Measurements from ENCODE around the gene SMG6. TPM values are rescaled to one million over a fixed set of nuclear protein-coding genes. Genes with fewer than 3 reads are reported as not detected.

Gene SMG6
- total RNA-seq, 1 experiment from 2014 or later: 25.6 TPM

DNA sequence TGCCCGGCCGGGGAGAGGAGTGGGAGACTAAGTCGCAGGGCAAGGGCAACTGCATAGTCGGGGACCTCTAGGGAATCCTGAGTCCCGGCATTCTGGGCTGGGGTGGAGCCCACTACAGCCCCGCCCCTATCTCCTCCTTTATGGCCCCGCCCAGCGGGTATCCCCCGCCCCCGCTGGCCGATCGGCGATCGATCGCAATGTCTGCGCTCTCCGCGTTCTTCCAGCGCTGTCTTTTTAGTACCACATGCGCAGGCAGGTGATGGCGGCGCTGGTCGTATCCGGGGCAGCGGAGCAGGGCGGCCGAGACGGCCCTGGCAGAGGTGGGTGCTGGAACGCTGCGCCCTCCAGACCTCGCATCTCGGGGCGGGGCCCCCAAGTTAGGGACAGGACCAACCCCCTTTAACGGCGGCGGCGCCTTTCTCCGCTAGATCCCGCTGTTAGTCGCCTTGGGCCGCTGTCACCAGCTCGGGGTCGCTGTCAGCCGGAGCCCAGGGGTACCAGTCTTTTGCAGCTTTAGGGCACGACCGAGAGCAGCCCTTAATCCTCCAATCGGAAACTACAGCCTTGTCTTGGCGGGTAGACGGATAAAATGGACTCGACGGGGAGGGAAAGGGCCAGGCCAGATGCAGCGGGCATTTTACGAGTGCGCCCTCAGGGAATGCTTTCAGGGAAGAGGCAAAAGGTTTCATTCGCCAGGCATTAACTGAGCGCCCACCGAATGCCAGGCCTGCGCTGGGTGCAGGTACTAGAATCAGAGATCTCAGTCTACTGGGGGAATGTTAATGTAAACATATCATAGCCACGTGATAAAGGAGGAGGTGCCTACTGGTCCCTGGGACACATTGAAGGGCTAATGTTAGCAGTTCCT, 273.4 kb downstream of the SMG6 start, which contains the start of gene DPH1 (continued):
- TF ChIP-seq, protein P1, sequence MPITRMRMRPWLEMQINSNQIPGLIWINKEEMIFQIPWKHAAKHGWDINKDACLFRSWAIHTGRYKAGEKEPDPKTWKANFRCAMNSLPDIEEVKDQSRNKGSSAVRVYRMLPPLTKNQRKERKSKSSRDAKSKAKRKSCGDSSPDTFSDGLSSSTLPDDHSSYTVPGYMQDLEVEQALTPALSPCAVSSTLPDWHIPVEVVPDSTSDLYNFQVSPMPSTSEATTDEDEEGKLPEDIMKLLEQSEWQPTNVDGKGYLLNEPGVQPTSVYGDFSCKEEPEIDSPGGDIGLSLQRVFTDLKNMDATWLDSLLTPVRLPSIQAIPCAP (CRISPR knock-in tag; IDR thresholded peaks at IDR 0.05): peak; percentile 64; the same call in 1 of the 2 replicates
- TF ChIP-seq, protein P2, sequence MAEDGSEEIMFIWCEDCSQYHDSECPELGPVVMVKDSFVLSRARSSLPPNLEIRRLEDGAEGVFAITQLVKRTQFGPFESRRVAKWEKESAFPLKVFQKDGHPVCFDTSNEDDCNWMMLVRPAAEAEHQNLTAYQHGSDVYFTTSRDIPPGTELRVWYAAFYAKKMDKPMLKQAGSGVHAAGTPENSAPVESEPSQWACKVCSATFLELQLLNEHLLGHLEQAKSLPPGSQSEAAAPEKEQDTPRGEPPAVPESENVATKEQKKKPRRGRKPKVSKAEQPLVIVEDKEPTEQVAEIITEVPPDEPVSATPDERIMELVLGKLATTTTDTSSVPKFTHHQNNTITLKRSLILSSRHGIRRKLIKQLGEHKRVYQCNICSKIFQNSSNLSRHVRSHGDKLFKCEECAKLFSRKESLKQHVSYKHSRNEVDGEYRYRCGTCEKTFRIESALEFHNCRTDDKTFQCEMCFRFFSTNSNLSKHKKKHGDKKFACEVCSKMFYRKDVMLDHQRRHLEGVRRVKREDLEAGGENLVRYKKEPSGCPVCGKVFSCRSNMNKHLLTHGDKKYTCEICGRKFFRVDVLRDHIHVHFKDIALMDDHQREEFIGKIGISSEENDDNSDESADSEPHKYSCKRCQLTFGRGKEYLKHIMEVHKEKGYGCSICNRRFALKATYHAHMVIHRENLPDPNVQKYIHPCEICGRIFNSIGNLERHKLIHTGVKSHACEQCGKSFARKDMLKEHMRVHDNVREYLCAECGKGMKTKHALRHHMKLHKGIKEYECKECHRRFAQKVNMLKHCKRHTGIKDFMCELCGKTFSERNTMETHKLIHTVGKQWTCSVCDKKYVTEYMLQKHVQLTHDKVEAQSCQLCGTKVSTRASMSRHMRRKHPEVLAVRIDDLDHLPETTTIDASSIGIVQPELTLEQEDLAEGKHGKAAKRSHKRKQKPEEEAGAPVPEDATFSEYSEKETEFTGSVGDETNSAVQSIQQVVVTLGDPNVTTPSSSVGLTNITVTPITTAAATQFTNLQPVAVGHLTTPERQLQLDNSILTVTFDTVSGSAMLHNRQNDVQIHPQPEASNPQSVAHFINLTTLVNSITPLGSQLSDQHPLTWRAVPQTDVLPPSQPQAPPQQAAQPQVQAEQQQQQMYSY (CRISPR knock-in tag; IDR thresholded peaks at IDR 0.05): no peak
- TF ChIP-seq FOXP1 (CRISPR knock-in tag; IDR thresholded peaks at IDR 0.05; ENCODE audit: borderline replicate concordance) (peak; percentile 91), SMAD4 (CRISPR knock-in tag; IDR thresholded peaks at IDR 0.05) (no peak), NFE2L1 (CRISPR knock-in tag; IDR thresholded peaks at IDR 0.05) (peak; percentile 74), GRHL2 (CRISPR knock-in tag; IDR thresholded peaks at IDR 0.05; ENCODE audit: insufficient replicate concordance, severe bottlenecking) (no peak), ZNF219 (CRISPR knock-in tag; IDR thresholded peaks at IDR 0.05; ENCODE audit: borderline replicate concordance) (no peak), SOX15 (CRISPR knock-in tag; IDR thresholded peaks at IDR 0.05) (no peak), TEAD1 (CRISPR knock-in tag; IDR thresholded peaks at IDR 0.05) (peak; percentile 82), ETV6 (CRISPR knock-in tag; IDR thresholded peaks at IDR 0.05) (peak; percentile 80; the same call in 1 of the 2 replicates), RELA (CRISPR knock-in tag; IDR thresholded peaks at IDR 0.05; ENCODE audit: borderline replicate concordance) (no peak)
- TF ChIP-seq, protein P3, sequence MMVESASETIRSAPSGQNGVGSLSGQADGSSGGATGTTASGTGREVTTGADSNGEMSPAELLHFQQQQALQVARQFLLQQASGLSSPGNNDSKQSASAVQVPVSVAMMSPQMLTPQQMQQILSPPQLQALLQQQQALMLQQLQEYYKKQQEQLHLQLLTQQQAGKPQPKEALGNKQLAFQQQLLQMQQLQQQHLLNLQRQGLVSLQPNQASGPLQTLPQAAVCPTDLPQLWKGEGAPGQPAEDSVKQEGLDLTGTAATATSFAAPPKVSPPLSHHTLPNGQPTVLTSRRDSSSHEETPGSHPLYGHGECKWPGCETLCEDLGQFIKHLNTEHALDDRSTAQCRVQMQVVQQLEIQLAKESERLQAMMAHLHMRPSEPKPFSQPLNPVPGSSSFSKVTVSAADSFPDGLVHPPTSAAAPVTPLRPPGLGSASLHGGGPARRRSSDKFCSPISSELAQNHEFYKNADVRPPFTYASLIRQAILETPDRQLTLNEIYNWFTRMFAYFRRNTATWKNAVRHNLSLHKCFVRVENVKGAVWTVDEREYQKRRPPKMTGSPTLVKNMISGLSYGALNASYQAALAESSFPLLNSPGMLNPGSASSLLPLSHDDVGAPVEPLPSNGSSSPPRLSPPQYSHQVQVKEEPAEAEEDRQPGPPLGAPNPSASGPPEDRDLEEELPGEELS (CRISPR knock-in tag; IDR thresholded peaks at IDR 0.05): peak; percentile 87
- TF ChIP-seq, protein P4, sequence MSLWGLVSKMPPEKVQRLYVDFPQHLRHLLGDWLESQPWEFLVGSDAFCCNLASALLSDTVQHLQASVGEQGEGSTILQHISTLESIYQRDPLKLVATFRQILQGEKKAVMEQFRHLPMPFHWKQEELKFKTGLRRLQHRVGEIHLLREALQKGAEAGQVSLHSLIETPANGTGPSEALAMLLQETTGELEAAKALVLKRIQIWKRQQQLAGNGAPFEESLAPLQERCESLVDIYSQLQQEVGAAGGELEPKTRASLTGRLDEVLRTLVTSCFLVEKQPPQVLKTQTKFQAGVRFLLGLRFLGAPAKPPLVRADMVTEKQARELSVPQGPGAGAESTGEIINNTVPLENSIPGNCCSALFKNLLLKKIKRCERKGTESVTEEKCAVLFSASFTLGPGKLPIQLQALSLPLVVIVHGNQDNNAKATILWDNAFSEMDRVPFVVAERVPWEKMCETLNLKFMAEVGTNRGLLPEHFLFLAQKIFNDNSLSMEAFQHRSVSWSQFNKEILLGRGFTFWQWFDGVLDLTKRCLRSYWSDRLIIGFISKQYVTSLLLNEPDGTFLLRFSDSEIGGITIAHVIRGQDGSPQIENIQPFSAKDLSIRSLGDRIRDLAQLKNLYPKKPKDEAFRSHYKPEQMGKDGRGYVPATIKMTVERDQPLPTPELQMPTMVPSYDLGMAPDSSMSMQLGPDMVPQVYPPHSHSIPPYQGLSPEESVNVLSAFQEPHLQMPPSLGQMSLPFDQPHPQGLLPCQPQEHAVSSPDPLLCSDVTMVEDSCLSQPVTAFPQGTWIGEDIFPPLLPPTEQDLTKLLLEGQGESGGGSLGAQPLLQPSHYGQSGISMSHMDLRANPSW (CRISPR knock-in tag; conservative IDR thresholded peaks at IDR 0.05; ENCODE audit: low read depth): no peak
- TF ChIP-seq, protein P5, sequence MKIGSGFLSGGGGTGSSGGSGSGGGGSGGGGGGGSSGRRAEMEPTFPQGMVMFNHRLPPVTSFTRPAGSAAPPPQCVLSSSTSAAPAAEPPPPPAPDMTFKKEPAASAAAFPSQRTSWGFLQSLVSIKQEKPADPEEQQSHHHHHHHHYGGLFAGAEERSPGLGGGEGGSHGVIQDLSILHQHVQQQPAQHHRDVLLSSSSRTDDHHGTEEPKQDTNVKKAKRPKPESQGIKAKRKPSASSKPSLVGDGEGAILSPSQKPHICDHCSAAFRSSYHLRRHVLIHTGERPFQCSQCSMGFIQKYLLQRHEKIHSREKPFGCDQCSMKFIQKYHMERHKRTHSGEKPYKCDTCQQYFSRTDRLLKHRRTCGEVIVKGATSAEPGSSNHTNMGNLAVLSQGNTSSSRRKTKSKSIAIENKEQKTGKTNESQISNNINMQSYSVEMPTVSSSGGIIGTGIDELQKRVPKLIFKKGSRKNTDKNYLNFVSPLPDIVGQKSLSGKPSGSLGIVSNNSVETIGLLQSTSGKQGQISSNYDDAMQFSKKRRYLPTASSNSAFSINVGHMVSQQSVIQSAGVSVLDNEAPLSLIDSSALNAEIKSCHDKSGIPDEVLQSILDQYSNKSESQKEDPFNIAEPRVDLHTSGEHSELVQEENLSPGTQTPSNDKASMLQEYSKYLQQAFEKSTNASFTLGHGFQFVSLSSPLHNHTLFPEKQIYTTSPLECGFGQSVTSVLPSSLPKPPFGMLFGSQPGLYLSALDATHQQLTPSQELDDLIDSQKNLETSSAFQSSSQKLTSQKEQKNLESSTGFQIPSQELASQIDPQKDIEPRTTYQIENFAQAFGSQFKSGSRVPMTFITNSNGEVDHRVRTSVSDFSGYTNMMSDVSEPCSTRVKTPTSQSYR (CRISPR knock-in tag; IDR thresholded peaks at IDR 0.05): no peak
- TF ChIP-seq, protein P6, sequence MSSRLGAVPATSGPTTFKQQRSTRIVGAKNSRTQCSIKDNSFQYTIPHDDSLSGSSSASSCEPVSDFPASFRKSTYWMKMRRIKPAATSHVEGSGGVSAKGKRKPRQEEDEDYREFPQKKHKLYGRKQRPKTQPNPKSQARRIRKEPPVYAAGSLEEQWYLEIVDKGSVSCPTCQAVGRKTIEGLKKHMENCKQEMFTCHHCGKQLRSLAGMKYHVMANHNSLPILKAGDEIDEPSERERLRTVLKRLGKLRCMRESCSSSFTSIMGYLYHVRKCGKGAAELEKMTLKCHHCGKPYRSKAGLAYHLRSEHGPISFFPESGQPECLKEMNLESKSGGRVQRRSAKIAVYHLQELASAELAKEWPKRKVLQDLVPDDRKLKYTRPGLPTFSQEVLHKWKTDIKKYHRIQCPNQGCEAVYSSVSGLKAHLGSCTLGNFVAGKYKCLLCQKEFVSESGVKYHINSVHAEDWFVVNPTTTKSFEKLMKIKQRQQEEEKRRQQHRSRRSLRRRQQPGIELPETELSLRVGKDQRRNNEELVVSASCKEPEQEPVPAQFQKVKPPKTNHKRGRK (CRISPR knock-in tag; IDR thresholded peaks at IDR 0.05; ENCODE audit: borderline replicate concordance): no peak
- TF ChIP-seq, protein P7, sequence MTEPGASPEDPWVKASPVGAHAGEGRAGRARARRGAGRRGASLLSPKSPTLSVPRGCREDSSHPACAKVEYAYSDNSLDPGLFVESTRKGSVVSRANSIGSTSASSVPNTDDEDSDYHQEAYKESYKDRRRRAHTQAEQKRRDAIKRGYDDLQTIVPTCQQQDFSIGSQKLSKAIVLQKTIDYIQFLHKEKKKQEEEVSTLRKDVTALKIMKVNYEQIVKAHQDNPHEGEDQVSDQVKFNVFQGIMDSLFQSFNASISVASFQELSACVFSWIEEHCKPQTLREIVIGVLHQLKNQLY (CRISPR knock-in tag; IDR thresholded peaks at IDR 0.05): no peak
- TF ChIP-seq, protein P8, sequence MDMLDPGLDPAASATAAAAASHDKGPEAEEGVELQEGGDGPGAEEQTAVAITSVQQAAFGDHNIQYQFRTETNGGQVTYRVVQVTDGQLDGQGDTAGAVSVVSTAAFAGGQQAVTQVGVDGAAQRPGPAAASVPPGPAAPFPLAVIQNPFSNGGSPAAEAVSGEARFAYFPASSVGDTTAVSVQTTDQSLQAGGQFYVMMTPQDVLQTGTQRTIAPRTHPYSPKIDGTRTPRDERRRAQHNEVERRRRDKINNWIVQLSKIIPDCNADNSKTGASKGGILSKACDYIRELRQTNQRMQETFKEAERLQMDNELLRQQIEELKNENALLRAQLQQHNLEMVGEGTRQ (CRISPR knock-in tag; IDR thresholded peaks at IDR 0.05): peak; percentile 89
- TF ChIP-seq, protein P9, sequence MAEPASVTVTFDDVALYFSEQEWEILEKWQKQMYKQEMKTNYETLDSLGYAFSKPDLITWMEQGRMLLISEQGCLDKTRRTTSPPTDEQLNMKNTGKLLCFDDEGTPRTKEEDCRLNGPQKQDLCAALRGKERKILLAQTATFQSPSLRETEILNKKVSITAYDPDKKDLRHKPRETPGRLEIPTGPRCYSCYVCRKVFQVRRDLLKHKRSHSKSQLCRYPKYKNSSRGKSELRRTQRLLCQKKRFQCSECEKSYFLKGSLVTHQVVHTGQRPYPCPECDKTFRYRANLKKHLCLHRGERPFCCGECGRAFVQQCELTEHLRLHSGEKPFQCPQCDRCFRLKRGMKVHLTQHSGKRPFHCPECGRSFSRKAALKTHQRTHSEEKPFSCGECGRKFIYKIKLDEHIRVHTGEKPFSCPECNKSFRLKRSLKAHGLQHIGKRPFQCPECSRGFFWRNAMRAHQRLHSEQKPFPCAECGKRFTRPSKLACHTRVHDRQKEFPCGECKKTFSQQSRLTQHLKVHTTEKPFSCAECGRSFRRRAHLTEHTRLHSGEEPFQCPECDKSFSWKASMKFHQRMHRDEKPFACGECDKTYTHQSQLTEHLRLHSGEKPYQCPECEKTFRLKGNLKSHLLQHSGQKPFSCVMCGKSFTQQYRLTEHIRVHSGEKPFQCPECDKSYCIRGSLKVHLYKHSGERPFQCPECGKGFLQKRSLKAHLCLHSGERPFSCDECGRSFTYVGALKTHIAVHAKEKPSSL (CRISPR knock-in tag; conservative IDR thresholded peaks at IDR 0.05): no peak

Data from WTC11 (cell line).